ENCODE results near the gene EXOC3L4. TPM values are rescaled to one million over a fixed set of nuclear protein-coding genes. Genes with fewer than 3 reads are reported as not detected.

The EXOC3L4 gene
- total RNA-seq, 4 donors from 2014 or later, result 0.64 to 0.75 TPM; not detected in 2

- no peak for DNase-seq (ENCODE audit: low spot score in 2 of 2)
- intact Hi-C loops (cut with DNase I; ENCODE audit: low total_unique reads), result loop anchor here (5.0 kb wide), 1 partner anchor 184 kb away; no protein-coding TSS in a partner anchor
- no peak for TF ChIP-seq CTCF (IDR thresholded peaks at IDR 0.05)
- TF ChIP-seq POLR2A (IDR thresholded peaks at IDR 0.05), result no peak
- whole genome bisulfite sequencing, 2 donors, result 89 to 92% methylated on average over 18 to 25 of the region's 28 CpGs
- H3K4me3 ChIP-seq (ENCODE audit: low read depth, poor library complexity, severe bottlenecking), result no peak overlapping the region
Observed at GRCh38 chr14:103107941-103108748, 13.6 kb downstream of the EXOC3L4 start.

GRCh38 chr14:103108749-103109207, 14.3 kb downstream of the EXOC3L4 start:
- no peak for DNase-seq (ENCODE audit: low spot score in 2 of 2)
- H3K4me3 ChIP-seq (ENCODE audit: low read depth, poor library complexity, severe bottlenecking), result no peak overlapping the region
- TF ChIP-seq CTCF (IDR thresholded peaks at IDR 0.05) (no peak), POLR2A (IDR thresholded peaks at IDR 0.05) (no peak)
- intact Hi-C loops (cut with DNase I; ENCODE audit: low total_unique reads), result loop anchor here (5.0 kb wide), 1 partner anchor 184 kb away; no protein-coding TSS in a partner anchor
- WGBS, 2 donors, result 21 to 24% methylated on average over 7 to 8 of the region's 9 CpGs

- WGBS, 2 donors, result 38 to 50% methylated on average over 8 to 28 of the region's 32 CpGs
- intact Hi-C loops (cut with DNase I; ENCODE audit: low total_unique reads), result loop anchor here (5.0 kb wide), 1 partner anchor 183 kb away; no protein-coding TSS in a partner anchor
- no peak overlapping the region for H3K4me3 ChIP-seq (ENCODE audit: low read depth, poor library complexity, severe bottlenecking)
- no peak for TF ChIP-seq CTCF (IDR thresholded peaks at IDR 0.05)
- no peak for TF ChIP-seq POLR2A (IDR thresholded peaks at IDR 0.05)
- no peak for DNase-seq (ENCODE audit: low spot score in 2 of 2)
Observed at GRCh38 chr14:103109535-103110441, 15.3 kb downstream of the EXOC3L4 start.

- no peak overlapping the region for H3K4me3 ChIP-seq (ENCODE audit: low read depth, poor library complexity, severe bottlenecking)
- WGBS, 2 donors, result 55 to 59% methylated on average over 12 to 14 of the region's 14 CpGs
- TF ChIP-seq POLR2A (IDR thresholded peaks at IDR 0.05), result no peak
- TF ChIP-seq CTCF (IDR thresholded peaks at IDR 0.05), result no peak
- intact Hi-C loops (cut with DNase I; ENCODE audit: low total_unique reads), result no loop called here
- DNase-seq (ENCODE audit: low spot score in 2 of 2), result no peak
Observed at GRCh38 chr14:103110681-103111231, 16.2 kb downstream of the EXOC3L4 start.

GRCh38 chr14:103111232-103111868, 16.8 kb downstream of the EXOC3L4 start:
- H3K4me3 ChIP-seq (ENCODE audit: low read depth, poor library complexity, severe bottlenecking), result no peak overlapping the region
- DNase-seq (ENCODE audit: low spot score in 2 of 2), result no peak
- intact Hi-C loops (cut with DNase I; ENCODE audit: low total_unique reads), result no loop called here
- WGBS, 2 donors, result 28 to 60% methylated on average over 6 of the region's 6 CpGs
- no peak for TF ChIP-seq POLR2A (IDR thresholded peaks at IDR 0.05)
- TF ChIP-seq CTCF (IDR thresholded peaks at IDR 0.05), result no peak

Measured in lower leg skin (tissue), 4 donors.